Body of pancreas (tissue), 4 donors: Measurements from ENCODE around the gene TBCA.

Experiments
- CTCF ChIP-seq, 7 experiments: fragments of 450-650 bp in 4 of 7; fragments of 200-600 bp in 3 of 7; sonication (generic) in 3 of 7; IDR thresholded peaks; one replicate each; pipeline ENCODE4 v1.5.1; 2016 to 2019; ENCODE audit warnings: antibody characterized with exemption in 7 of 7
- POLR2A ChIP-seq, 3 donors: fragments of 450-650 bp; IDR thresholded peaks; one replicate each; pipeline ENCODE4 v1.6.1; 2016; ENCODE audit warnings: antibody characterized with exemption in 3 of 3, mild to moderate bottlenecking in 2 of 3

DNA sequence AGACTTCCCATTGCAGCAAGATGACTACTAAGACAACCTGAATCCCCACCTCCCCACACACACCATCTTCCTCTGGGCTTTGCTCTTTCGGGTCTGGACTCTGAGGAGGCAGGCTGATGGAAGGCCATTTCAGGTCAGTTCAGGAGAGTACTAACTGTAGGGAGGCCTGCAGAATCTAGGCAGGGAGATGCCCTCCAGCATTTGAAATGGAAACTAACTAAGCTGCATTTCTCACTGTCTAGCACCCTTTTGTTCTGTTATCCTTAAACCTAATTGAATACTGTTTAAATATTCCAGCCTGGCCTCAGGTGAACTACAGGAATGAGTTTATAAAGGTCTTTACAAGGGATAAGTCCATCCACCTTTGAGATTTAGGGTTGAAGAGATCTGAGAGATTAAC lies 4.9 kb upstream of the TBCA start:
- TF ChIP-seq CTCF (IDR thresholded peaks at IDR 0.05) (no peak), POLR2A (IDR thresholded peaks at IDR 0.05) (no peak)
